SK-N-MC (cell line): ENCODE data around the gene HERC4.

ENCODE experiments used
- DNase-seq: peaks from one replicate; pipeline ENCODE4 v3.0.0-alpha.2; 2011; ENCODE audit warnings: low read depth, low spot score
- H3K27ac ChIP-seq: fragments of 200-600 bp; sonication (generic); 2 replicates; pipeline ENCODE4 v1.5.1; 2016; ENCODE audit warnings: mixed run types
- H3K36me3 ChIP-seq: fragments of 200-600 bp; sonication (generic); 2 replicates; pipeline ENCODE4 v1.6.1; 2017; ENCODE audit warnings: antibody characterized with exemption, low read length, mixed read lengths; ENCODE audit not compliant: insufficient read depth
- H3K4me3 ChIP-seq: fragments of 200-600 bp; sonication (generic); 2 replicates; pipeline ENCODE4 v1.5.1; 2016
- H3K9ac ChIP-seq: fragments of 200-600 bp; sonication (generic); 2 replicates; pipeline ENCODE4 v1.8.0; 2017; ENCODE audit warnings: mixed run types, mixed read lengths; ENCODE audit not compliant: insufficient read length
- H3K9me3 ChIP-seq: fragments of 200-600 bp; sonication (generic); 2 replicates; pipeline ENCODE4 v1.6.1; 2017; ENCODE audit warnings: low read depth, mild to moderate bottlenecking, antibody characterized with exemption, low read length, moderate library complexity, mixed read lengths
- EZH2 ChIP-seq: fragments of 200-600 bp; sonication (generic); IDR thresholded peaks from one replicate; pipeline ENCODE4 v1.6.1; 2017; ENCODE audit warnings: antibody characterized with exemption
- FOXP2 ChIP-seq: optimal IDR thresholded peaks from 2 replicates; pipeline ENCODE3; 2011; ENCODE audit warnings: mild to moderate bottlenecking, moderate library complexity; ENCODE audit not compliant: insufficient read depth; ENCODE audit errors: extremely low read length, control extremely low read depth
- POLR2AphosphoS5 ChIP-seq: IDR thresholded peaks from 2 replicates; pipeline ENCODE4 v1.6.1; 2012; ENCODE audit warnings: mild to moderate bottlenecking, low read depth, low read length, borderline replicate concordance

Gene HERC4

DNA sequence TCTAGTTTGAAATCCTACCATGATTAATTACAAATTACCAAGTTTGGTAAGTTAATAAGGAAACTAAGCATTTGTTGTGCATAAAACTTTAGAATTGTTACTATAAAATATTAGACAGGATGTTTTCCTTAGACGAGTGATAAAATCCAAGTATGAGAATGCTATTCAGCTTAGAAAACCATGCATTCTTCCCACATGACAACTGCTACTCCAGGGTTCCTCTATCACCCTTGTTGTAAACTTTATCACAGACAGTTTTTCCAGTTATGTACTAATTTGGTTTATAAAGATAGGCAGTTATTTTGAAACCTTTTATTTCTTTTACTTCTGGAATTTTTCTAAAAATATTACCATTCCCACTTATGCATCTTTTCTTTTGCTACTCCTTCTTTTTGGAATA lies 138.7 kb downstream of the HERC4 start:
- Histone ChIP-seq H3K36me3 (peaks cover 21% of the 10 kb centered on the region), H3K9me3 (no peaks in the 10 kb centered on the region), H3K4me3 (no peak overlapping the region), H3K27ac (no peak overlapping the region), H3K9ac (no peak overlapping the region)
- DNase-seq = no peak
- TF ChIP-seq FOXP2 (no peak), POLR2AphosphoS5 (no peak), EZH2 (no peak)

GRCh38 chr10:67935223-67935622 lies 139.9 kb downstream of the HERC4 start:
- Histone ChIP-seq H3K36me3 (peaks cover 21% of the 10 kb centered on the region), H3K9ac (no peak overlapping the region), H3K27ac (no peak overlapping the region), H3K9me3 (no peaks in the 10 kb centered on the region), H3K4me3 (no peak overlapping the region)
- TF ChIP-seq FOXP2 (no peak), EZH2 (no peak), POLR2AphosphoS5 (no peak)
- no peak for DNase-seq

DNA sequence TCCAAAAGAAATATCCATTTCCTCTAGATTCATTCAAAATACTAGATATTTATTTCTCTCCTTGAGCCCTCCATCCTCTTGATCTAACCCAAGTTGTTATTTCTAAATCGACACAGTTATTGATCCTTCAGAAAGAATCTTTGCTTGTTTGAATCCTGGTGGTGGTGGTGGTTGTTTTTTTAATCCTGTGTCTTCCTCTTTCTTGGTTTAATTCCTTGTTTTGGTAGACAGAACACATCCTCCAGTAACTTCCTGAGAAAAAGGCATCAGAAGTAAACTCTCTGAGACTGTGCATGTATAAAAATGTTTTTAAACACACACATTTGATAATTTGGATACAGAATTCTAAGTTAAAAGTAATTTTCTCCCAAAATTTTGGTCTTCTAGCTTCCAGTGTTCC lies 140.7 kb downstream of the HERC4 start:
- DNase-seq = no peak
- Histone ChIP-seq H3K36me3 (peaks cover 20% of the 10 kb centered on the region), H3K27ac (no peak overlapping the region)

GRCh38 chr10:67933199-67933598 lies 141.9 kb downstream of the HERC4 start:
- no peak overlapping the region for H3K4me3 ChIP-seq
- no peak overlapping the region for H3K27ac ChIP-seq
- peaks cover 17% of the 10 kb centered on the region for H3K36me3 ChIP-seq
- no peak overlapping the region for H3K9ac ChIP-seq
- no peak for DNase-seq
- TF ChIP-seq EZH2 (no peak), FOXP2 (no peak), POLR2AphosphoS5 (no peak)
- no peaks in the 10 kb centered on the region for H3K9me3 ChIP-seq

More for the DNA sequence above, 140.7 kb downstream of the HERC4 start:
- TF ChIP-seq FOXP2 = no peak
- Histone ChIP-seq H3K9me3 (no peaks in the 10 kb centered on the region), H3K9ac (no peak overlapping the region), H3K4me3 (no peak overlapping the region)

DNA sequence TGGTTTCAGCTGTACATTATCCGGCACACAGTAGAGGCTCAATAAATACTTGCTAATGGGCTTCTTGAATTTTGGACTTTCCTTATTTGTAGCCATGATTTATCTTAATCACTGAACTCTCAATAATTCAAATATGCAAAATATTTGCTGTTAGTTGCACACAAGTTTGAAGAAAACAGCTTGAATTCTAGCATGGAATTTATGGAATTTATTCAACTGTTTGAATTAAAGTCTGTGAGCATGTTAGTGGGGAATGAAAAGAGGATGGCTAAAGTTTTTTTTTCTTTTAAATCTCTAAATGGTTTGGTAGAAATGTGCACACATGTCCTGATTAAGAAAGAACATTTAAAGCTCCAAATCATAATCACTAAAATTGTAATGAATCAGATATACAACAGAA lies 148.1 kb downstream of the HERC4 start:
- H3K27ac ChIP-seq = peak overlapping the region; percentile 42
- H3K36me3 ChIP-seq = peaks cover 19% of the 10 kb centered on the region
- no peak for TF ChIP-seq FOXP2
- TF ChIP-seq EZH2 = no peak
- DNase-seq = no peak
- H3K9ac ChIP-seq = no peak overlapping the region
- no peak overlapping the region for H3K4me3 ChIP-seq
- no peaks in the 10 kb centered on the region for H3K9me3 ChIP-seq

GRCh38 chr10:67925449-67926005 lies 149.6 kb downstream of the HERC4 start:
- peaks cover 18% of the 10 kb centered on the region for H3K36me3 ChIP-seq
- no peak overlapping the region; the same call in 1 of the 2 replicates for H3K27ac ChIP-seq
- no peak overlapping the region for H3K4me3 ChIP-seq
- no peaks in the 10 kb centered on the region for H3K9me3 ChIP-seq
- no peak for TF ChIP-seq POLR2AphosphoS5
- no peak for TF ChIP-seq FOXP2
- TF ChIP-seq EZH2 = no peak
- H3K9ac ChIP-seq = no peak overlapping the region
- no peak for DNase-seq

GRCh38 chr10:67924136-67924535 lies 150.9 kb downstream of the HERC4 start:
- no peak overlapping the region for H3K9ac ChIP-seq
- TF ChIP-seq EZH2 = no peak
- no peak for TF ChIP-seq FOXP2
- TF ChIP-seq POLR2AphosphoS5 = no peak
- no peak overlapping the region for H3K27ac ChIP-seq
- H3K36me3 ChIP-seq = peaks cover 18% of the 10 kb centered on the region
- H3K9me3 ChIP-seq = no peaks in the 10 kb centered on the region
- no peak overlapping the region for H3K4me3 ChIP-seq
- DNase-seq = no peak

GRCh38 chr10:67923551-67923950 lies 151.5 kb downstream of the HERC4 start:
- peaks cover 18% of the 10 kb centered on the region for H3K36me3 ChIP-seq
- H3K9ac ChIP-seq = no peak overlapping the region
- DNase-seq = no peak
- no peaks in the 10 kb centered on the region for H3K9me3 ChIP-seq
- no peak for TF ChIP-seq POLR2AphosphoS5
- TF ChIP-seq FOXP2 = no peak
- no peak for TF ChIP-seq EZH2
- no peak overlapping the region for H3K4me3 ChIP-seq
- H3K27ac ChIP-seq = no peak overlapping the region

- DNase-seq = no peak
These were observed 154.0 kb downstream of the HERC4 start for GRCh38 chr10:67921065-67921464.

More at GRCh38 chr10:67921065-67921464, 154.0 kb downstream of the HERC4 start:
- no peak overlapping the region for H3K4me3 ChIP-seq
- H3K9ac ChIP-seq = no peak overlapping the region
- H3K9me3 ChIP-seq = no peaks in the 10 kb centered on the region
- no peak overlapping the region for H3K27ac ChIP-seq
- no peak for TF ChIP-seq EZH2
- TF ChIP-seq POLR2AphosphoS5 = no peak
- no peak for TF ChIP-seq FOXP2
- H3K36me3 ChIP-seq = peaks cover 18% of the 10 kb centered on the region
